IPS-18a (cell line): ENCODE results near the gene ATAT1.
"Not testable (repeated sequence)": the region's sequence is repeated elsewhere in the genome, so short reads cannot be mapped to it uniquely, and the experiment has no call there.

Source experiments
- H3K27ac ChIP-seq: one replicate; pipeline ENCODE4 v1.5.1; 2013; ENCODE audit warnings: low read length
- H3K27me3 ChIP-seq: one replicate; pipeline ENCODE4 v1.6.1; 2013; ENCODE audit warnings: mild to moderate bottlenecking, low read length; ENCODE audit not compliant: control insufficient read depth, insufficient read depth
- H3K36me3 ChIP-seq: one replicate; pipeline ENCODE4 v1.6.1; 2013; ENCODE audit warnings: low read depth, low read length; ENCODE audit not compliant: control insufficient read depth
- H3K4me1 ChIP-seq: one replicate; pipeline ENCODE4 v1.6.1; 2013; ENCODE audit warnings: low read depth, low read length; ENCODE audit not compliant: control insufficient read depth
- H3K4me3 ChIP-seq: one replicate; pipeline ENCODE4 v1.5.1; 2013; ENCODE audit warnings: low read length
- H3K9ac ChIP-seq: one replicate; pipeline ENCODE4 v1.6.1; 2013; ENCODE audit warnings: mild to moderate bottlenecking, low read length, moderate library complexity
- H3K9me3 ChIP-seq: one replicate; pipeline ENCODE4 v1.6.1; 2013; ENCODE audit warnings: low read depth, low read length; ENCODE audit not compliant: control insufficient read depth

Gene ATAT1

DNA sequence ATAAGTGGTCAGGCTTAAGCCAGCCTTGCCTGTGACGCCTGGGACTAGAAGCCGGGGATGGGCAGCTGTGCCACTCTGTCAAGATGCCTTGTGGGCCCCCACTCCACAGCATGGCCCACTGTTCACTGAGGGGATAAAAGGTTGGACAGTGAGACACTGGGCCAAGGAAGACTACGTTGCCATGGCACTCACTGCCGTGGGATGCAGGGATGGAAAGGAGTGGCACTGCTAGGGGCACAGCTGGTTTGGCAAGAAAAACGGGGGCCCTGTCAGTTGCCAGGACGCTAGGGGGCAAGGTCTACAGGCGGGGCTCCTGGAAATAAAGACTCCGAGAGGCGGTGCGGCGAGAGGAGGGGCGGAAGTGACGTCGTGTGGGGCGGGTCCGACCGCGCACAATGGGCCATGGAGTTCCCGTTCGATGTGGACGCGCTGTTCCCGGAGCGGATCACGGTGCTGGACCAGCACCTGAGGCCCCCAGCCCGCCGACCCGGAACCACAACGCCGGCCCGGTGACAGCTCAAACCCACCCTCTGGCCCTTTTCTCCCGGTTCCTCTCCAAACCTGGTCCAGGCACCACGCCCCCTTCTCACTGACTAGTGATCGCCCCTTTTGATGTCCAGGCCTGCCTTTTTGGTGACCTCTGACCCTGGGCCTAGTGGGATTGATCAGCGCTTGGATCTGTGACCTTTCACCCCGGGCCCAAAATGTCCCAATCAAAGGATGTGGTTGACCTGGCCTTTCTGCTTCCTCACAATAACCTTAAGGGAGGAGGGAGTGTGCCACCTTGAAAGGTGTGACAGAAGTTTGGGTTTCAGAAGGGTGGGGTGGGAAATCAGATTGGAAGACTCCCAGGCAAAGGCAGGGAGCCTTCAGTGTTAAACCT is at the start of gene ATAT1:
Gene ATAT1, plus strand, starts transcription at position 391 of the 883 bp plus-strand sequence.
- Histone ChIP-seq H3K36me3 (peaks cover 52% of the 10 kb centered on the region), H3K9ac (peak within 1 kb of the TSS; percentile 76), H3K27ac (peak within 1 kb of the TSS; percentile 55)

DNA sequence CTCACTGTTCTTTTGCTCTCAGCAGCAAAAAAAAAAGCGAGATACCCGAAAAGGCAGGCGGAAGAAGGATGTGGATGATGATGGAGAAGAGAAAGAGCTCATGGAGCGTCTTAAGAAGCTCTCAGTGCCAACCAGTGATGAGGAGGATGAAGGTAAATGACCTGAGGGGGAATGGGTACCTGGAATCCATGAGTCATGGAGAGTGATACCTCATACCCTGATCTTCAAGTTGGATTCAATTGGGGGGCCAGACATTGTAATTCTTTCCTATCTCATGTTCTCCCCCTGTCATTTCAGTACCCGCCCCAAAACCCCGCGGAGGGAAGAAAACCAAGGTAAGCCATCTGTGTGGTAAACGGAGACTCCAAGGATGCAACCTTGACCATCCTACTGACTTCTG is 48.6 kb upstream of the ATAT1 start:
- Histone ChIP-seq H3K4me3 (no peak overlapping the region), H3K9me3 (no peaks in the 10 kb centered on the region), H3K27ac (no peak overlapping the region), H3K9ac (no peak overlapping the region), H3K27me3 (no peaks in the 10 kb centered on the region), H3K4me1 (no peaks in the 10 kb centered on the region), H3K36me3 (peaks cover 66% of the 10 kb centered on the region)

More for the DNA sequence above, at the start of gene ATAT1:
- H3K4me3 ChIP-seq: peak within 1 kb of the TSS; percentile 88
- H3K9me3 ChIP-seq: no peaks in the 10 kb centered on the region
- H3K4me1 ChIP-seq: peaks cover 14% of the 10 kb centered on the region
- H3K27me3 ChIP-seq: no peaks in the 10 kb centered on the region

DNA sequence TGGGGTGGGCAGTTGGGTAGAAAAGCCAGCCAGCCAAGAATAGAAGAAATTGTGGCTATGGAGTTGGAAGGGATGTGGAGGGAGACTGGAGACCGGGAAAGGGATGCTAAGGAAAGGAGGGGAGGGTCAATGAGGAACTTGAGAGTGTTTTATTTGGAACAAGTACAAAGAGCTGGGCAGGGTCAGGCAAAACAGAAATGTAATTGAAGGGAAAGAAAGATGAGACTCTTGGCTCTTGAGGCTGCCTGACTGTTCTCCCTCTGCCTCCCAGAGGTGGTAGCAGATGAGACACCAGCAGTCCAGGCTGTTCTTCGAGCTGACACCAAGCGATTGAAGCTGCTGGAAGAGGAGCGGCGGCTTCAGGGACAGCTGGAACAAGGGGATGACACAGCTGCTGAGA is 42.8 kb upstream of the ATAT1 start:
- Histone ChIP-seq H3K4me3 (no peak overlapping the region), H3K27ac (no peak overlapping the region), H3K9ac (no peak overlapping the region), H3K4me1 (no peaks in the 10 kb centered on the region), H3K27me3 (no peaks in the 10 kb centered on the region), H3K36me3 (peaks cover 90% of the 10 kb centered on the region), H3K9me3 (no peaks in the 10 kb centered on the region)

DNA sequence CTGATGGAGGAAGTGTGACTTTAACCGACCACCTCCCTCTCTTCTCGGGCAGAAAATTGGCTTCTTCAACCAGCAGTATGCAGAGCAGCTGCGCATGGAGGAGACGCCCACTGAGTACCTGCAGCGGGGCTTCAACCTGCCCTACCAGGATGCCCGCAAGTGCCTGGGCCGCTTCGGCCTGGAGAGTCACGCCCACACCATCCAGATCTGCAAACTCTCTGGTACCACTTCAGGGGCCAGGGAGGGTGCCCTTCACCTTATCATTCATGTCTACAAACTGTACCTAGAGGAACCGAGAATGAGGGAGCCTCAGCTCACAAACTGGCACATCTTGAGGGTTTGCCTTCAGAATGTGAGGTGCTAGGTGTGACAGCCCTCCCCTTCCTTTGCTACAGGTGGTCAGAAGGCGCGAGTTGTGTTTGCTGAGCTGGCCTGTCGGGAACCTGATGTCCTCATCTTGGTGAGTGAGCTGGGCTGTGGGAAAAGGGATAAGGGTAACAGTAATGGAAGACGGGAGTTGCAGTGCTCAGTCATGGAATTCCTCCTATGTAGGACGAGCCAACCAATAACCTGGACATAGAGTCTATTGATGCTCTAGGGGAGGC is 36.8 kb upstream of the ATAT1 start:
- H3K27me3 ChIP-seq: no peaks in the 10 kb centered on the region
- peaks cover 87% of the 10 kb centered on the region for H3K36me3 ChIP-seq
- no peaks in the 10 kb centered on the region for H3K4me1 ChIP-seq
- no peak overlapping the region for H3K4me3 ChIP-seq
- no peaks in the 10 kb centered on the region for H3K9me3 ChIP-seq
- H3K9ac ChIP-seq: no peak overlapping the region
- H3K27ac ChIP-seq: no peak overlapping the region

DNA sequence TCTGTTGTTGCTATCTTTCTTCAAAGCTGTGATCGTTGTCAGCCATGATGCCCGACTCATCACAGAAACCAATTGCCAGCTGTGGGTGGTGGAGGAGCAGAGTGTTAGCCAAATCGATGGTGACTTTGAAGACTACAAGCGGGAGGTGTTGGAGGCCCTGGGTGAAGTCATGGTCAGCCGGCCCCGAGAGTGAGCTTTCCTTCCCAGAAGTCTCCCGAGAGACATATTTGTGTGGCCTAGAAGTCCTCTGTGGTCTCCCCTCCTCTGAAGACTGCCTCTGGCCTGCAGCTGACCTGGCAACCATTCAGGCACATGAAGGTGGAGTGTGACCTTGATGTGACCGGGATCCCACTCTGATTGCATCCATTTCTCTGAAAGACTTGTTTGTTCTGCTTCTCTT is 36.2 kb upstream of the ATAT1 start:
- Histone ChIP-seq H3K27ac (no peak overlapping the region), H3K4me3 (no peak overlapping the region), H3K27me3 (no peaks in the 10 kb centered on the region), H3K36me3 (peaks cover 83% of the 10 kb centered on the region), H3K9ac (no peak overlapping the region), H3K9me3 (no peaks in the 10 kb centered on the region), H3K4me1 (no peaks in the 10 kb centered on the region)

DNA sequence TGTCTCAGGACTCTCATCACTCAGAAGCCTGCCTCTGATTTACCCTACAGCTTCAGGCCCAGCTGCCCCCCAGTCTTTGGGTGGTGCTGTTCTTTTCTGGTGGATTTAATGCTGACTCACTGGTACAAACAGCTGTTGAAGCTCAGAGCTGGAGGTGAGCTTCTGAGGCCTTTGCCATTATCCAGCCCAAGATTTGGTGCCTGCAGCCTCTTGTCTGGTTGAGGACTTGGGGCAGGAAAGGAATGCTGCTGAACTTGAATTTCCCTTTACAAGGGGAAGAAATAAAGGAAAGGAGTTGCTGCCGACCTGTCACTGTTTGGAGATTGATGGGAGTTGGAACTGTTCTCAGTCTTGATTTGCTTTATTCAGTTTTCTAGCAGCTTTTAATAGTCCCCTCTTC is 35.7 kb upstream of the ATAT1 start:
- H3K4me3 ChIP-seq: no peak overlapping the region
- H3K9ac ChIP-seq: no peak overlapping the region
- H3K36me3 ChIP-seq: peaks cover 78% of the 10 kb centered on the region
- H3K27me3 ChIP-seq: no peaks in the 10 kb centered on the region
- H3K4me1 ChIP-seq: no peaks in the 10 kb centered on the region
- no peak overlapping the region for H3K27ac ChIP-seq
- no peaks in the 10 kb centered on the region for H3K9me3 ChIP-seq

DNA sequence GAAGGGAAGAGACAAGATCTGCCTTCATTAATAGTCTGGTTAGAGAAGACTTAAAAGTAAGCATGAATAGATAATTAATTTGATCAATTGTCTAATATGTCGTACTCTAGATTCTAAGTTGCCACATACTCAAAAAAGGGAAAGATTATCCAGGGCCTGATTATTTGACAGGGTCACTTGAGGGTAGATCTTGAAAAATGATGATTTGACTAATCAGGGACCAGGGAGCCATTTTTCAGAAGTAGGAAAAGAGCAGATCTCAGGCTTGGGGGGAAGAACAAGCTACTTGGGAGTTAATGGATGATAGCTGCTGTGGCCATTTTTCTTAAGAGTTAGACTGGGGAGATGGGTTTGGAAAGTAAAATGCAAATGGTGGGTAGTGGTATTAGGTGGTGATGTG is 34.4 kb upstream of the ATAT1 start:
- H3K9me3 ChIP-seq: no peaks in the 10 kb centered on the region
- H3K36me3 ChIP-seq: peaks cover 66% of the 10 kb centered on the region
- H3K27ac ChIP-seq: no peak overlapping the region
- no peaks in the 10 kb centered on the region for H3K27me3 ChIP-seq
- H3K4me3 ChIP-seq: no peak overlapping the region
- H3K4me1 ChIP-seq: no peaks in the 10 kb centered on the region
- H3K9ac ChIP-seq: no peak overlapping the region

DNA sequence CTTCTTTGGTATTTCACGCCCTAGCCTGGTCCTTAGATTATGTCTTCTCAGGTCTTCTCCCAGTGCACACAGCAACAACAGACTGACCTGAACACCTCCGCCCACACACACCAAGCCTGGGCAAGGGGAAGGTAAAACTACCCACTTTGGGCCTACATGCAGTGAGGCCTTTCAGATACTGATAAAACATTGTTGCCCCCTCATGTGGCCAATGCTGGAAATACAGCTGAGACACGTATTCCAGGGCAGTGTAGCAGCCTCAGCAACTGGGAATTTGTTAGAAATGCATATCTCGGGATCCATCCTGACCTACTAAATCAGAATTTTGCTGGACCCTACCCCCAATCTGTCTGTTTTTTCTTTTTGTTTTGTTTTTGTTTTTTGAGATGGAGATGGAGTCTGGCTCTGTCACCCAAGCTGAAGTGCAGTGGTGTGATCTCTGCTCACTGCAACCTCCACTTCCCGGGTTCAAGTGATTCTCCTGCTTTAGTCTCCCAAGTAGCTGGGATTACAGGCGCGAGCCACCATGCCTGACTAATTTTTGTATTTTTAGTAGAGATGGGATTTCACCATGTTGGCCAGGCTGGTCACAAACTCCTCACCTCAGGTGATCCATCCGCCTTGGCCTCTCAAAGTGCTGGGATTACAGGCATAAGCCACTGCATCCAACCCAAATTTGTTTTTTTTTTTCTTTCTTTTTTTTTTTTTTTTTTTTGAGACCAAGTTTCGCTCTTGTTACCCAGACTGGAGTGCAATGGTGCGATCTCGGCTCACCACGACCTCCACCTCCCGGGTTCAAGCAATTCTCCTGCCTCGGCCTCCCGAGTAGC is 29.1 kb upstream of the ATAT1 start:
- not testable (repeated sequence) for H3K9ac ChIP-seq, H3K27ac ChIP-seq, H3K4me1 ChIP-seq, H3K9me3 ChIP-seq, H3K4me3 ChIP-seq, H3K27me3 ChIP-seq
- H3K36me3 ChIP-seq: peaks cover 43% of the 10 kb centered on the region

DNA sequence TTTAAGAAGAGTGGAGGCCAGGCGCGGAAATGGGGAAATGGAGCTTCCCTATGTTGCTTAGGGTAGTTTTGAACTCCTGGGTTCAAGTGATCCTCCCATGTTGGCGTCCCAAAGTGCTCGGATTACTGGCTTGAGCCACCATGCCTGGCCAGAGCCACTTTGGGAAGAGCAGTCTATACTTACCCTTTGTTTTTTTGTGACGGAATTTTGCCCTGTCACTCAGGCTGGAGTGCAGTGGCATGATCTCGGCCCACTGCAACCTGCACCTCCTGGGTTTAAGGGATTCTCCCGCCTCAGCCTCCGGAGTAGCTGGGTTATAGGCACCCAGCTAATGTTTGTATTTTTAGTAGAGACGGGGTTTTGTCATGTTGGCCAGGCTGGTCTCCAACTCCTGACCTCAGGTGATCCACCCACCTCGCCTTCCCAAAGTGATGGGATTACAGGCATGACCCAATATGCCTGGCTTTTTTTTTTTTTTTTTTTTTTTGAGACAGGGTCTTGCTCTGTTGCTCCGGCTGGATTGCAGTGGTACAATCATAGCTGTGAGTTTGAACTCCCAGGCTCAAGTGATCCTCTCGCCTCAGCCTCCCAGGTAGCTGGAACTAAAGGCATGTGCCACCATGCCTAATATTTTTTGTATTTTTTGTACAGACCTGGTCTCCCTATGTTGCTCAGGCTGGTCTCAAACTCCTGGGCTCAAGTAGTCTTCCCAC is 27.6 kb upstream of the ATAT1 start:
- Histone ChIP-seq H3K4me1 (no peaks in the 10 kb centered on the region), H3K36me3 (peaks cover 50% of the 10 kb centered on the region), H3K27me3 (no peaks in the 10 kb centered on the region), H3K9ac (no peak overlapping the region), H3K27ac (no peak overlapping the region), H3K4me3 (no peak overlapping the region), H3K9me3 (no peaks in the 10 kb centered on the region)

DNA sequence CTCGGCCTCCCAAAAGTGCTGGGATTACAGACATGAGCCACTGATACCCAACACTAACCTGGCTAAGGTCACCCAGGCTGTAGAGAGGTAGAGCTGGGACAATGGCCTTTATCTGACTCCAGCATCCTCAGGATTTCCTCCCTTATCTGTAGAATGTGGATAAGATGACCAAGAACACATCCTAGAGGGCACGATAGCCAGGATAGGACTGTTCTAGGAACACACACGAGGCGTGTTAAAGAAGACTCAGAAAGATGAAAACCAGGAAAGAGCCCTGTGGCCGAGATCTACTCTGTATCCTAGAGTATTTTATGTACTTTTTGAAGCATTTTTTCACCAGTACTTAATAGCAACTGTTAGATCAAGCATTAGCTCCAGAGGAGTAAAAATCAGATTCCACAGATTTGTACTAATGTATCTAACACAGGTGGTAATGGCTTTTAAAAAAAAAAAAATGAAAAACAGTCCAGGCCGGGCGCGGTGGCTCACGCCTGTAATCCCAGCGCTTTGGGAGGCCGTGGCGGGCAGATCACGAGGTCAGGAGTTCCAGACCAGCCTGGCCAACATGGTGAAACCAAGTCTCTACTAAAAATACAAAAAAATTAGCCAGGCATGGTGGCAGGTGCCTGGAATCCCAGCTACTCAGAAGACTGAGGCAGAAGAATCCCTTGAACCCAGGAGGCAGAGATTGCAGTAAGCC is 26.9 kb upstream of the ATAT1 start:
- H3K27ac ChIP-seq: no peak overlapping the region
- no peak overlapping the region for H3K4me3 ChIP-seq
- peaks cover 50% of the 10 kb centered on the region for H3K36me3 ChIP-seq
- no peaks in the 10 kb centered on the region for H3K4me1 ChIP-seq
- H3K9ac ChIP-seq: no peak overlapping the region
- H3K27me3 ChIP-seq: no peaks in the 10 kb centered on the region
- H3K9me3 ChIP-seq: no peaks in the 10 kb centered on the region
